Measurements from ENCODE around the gene CIBAR2.
A peak's percentile ranks its signal among the peaks of the same experiment; 100 is the strongest.

Gene CIBAR2

GRCh38 chr16:85086347-85087291 is 25.7 kb downstream of the CIBAR2 start:
- peaks cover 0 to 35% of the 10 kb centered on the region in 2 donors for H3K36me3 ChIP-seq (ENCODE audit: control insufficient read depth in 1 of 2, insufficient read depth in 2 of 2, low read length in 2 of 2)
- H3K4me1 ChIP-seq (ENCODE audit: control insufficient read depth in 1 of 2, insufficient read depth in 2 of 2, low read length in 2 of 2): peaks cover 6 to 22% of the 10 kb centered on the region in 2 donors
- peak overlapping the region; percentile 16 for H3K27ac ChIP-seq (ENCODE audit: low read length)
- H3K27me3 ChIP-seq (ENCODE audit: low read depth, low read length): no peaks in the 10 kb centered on the region
- no peak overlapping the region for H3K4me3 ChIP-seq (ENCODE audit: low read depth in 1 of 2, low read length in 2 of 2)
- H3K9me3 ChIP-seq (ENCODE audit: control insufficient read depth in 1 of 2, low read length in 2 of 2): no peaks in the 10 kb centered on the region

DNA sequence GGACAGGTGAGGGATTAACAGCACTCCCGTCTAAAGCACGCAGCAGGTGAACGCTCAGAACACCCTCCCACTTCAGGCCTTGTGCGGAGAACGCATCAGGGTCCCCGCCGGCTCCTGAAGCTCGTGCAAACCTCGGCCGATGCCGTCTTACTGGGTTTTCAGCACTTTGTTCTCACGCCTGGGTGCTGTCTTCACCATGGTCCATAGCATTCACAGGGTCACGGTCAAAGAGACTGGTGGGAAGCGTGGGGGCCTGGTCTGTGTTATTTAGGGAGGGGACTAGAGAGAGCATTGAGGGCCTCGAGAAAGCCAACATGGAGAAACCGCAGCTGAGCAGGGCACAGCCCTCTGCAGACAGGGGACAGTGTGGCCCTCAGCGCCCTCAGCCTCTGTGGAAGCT is 26.6 kb downstream of the CIBAR2 start:
- Histone ChIP-seq H3K27ac (ENCODE audit: low read length) (no peak overlapping the region), H3K4me3 (ENCODE audit: low read depth in 1 of 2, low read length in 2 of 2) (no peak overlapping the region), H3K4me1 (ENCODE audit: control insufficient read depth in 1 of 2, insufficient read depth in 2 of 2, low read length in 2 of 2) (peaks cover 0 to 18% of the 10 kb centered on the region in 2 donors), H3K27me3 (ENCODE audit: low read depth, low read length) (no peaks in the 10 kb centered on the region), H3K9me3 (ENCODE audit: control insufficient read depth in 1 of 2, low read length in 2 of 2) (no peaks in the 10 kb centered on the region), H3K36me3 (ENCODE audit: control insufficient read depth in 1 of 2, insufficient read depth in 2 of 2, low read length in 2 of 2) (peaks cover 0 to 44% of the 10 kb centered on the region in 2 donors)

- Histone ChIP-seq H3K27ac (ENCODE audit: low read length) (no peak overlapping the region), H3K4me3 (ENCODE audit: low read depth in 1 of 2, low read length in 2 of 2) (no peak overlapping the region), H3K27me3 (ENCODE audit: low read depth, low read length) (no peaks in the 10 kb centered on the region), H3K4me1 (ENCODE audit: control insufficient read depth in 1 of 2, insufficient read depth in 2 of 2, low read length in 2 of 2) (peaks cover 0 to 11% of the 10 kb centered on the region in 2 donors), H3K36me3 (ENCODE audit: control insufficient read depth in 1 of 2, insufficient read depth in 2 of 2, low read length in 2 of 2) (peaks cover 0 to 49% of the 10 kb centered on the region in 2 donors), H3K9me3 (ENCODE audit: control insufficient read depth in 1 of 2, low read length in 2 of 2) (no peaks in the 10 kb centered on the region)
Measured at GRCh38 chr16:85084841-85085510, 27.3 kb downstream of the CIBAR2 start.

- Histone ChIP-seq H3K27ac (ENCODE audit: low read length) (no peak overlapping the region), H3K36me3 (ENCODE audit: control insufficient read depth in 1 of 2, insufficient read depth in 2 of 2, low read length in 2 of 2) (peaks cover 12 to 54% of the 10 kb centered on the region in 2 donors), H3K4me3 (ENCODE audit: low read depth in 1 of 2, low read length in 2 of 2) (no peak overlapping the region)
Measured at GRCh38 chr16:85083051-85083639, 29.1 kb downstream of the CIBAR2 start.

DNA sequence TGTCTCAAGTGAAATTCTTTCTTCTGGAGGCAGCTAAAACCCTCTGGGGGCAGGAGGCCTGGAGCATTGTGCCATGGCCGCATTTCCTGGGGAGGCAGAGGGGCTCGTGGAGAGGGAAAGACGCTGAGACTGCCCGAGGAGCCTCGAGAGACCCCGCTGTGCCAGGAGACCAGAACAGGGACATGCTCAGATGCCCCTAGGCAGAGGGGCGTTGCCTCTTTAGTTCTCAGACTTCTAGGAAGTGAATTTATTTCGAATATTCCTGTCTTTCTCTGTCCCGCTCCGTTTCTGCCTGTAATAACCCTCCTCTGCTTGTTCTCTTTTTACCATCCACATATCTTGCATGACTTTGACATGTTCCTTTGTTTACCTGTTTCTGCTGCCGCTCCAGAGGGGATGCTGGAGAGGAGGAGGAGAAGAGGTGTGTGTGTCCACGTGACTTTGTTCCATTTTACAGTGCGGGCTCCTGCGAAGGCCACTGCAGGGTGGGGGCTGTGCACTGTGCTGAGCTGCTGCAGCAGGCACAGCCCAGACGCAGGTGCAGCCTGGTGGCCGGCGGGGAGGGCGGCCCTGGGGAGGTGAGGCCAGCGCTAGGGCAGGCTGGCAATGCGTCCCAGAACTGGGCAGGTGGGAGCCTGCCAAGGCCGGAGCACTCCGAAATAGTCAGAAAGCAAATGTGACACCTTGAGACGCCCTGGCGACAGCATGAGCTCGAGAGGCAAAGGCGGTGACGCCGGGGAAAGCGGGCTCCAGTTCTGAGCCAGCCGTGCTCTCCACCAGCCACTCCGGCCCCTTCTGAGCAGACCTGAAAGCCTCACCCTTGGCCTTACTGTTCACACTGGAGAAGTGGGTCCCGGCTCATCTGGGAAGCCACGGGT is 29.9 kb downstream of the CIBAR2 start:
- no peaks in the 10 kb centered on the region for H3K27me3 ChIP-seq (ENCODE audit: low read depth, low read length)
- no peak overlapping the region for H3K4me3 ChIP-seq (ENCODE audit: low read depth in 1 of 2, low read length in 2 of 2)
- no peaks in the 10 kb centered on the region for H3K9me3 ChIP-seq (ENCODE audit: control insufficient read depth in 1 of 2, low read length in 2 of 2)
- H3K27ac ChIP-seq (ENCODE audit: low read length): no peak overlapping the region
- H3K4me1 ChIP-seq (ENCODE audit: control insufficient read depth in 1 of 2, insufficient read depth in 2 of 2, low read length in 2 of 2): no peaks in the 10 kb centered on the region
- peaks cover 12 to 55% of the 10 kb centered on the region in 2 donors for H3K36me3 ChIP-seq (ENCODE audit: control insufficient read depth in 1 of 2, insufficient read depth in 2 of 2, low read length in 2 of 2)

More at GRCh38 chr16:85083051-85083639, 29.1 kb downstream of the CIBAR2 start:
- H3K27me3 ChIP-seq (ENCODE audit: low read depth, low read length): no peaks in the 10 kb centered on the region
- no peaks in the 10 kb centered on the region for H3K4me1 ChIP-seq (ENCODE audit: control insufficient read depth in 1 of 2, insufficient read depth in 2 of 2, low read length in 2 of 2)
- no peaks in the 10 kb centered on the region for H3K9me3 ChIP-seq (ENCODE audit: control insufficient read depth in 1 of 2, low read length in 2 of 2)

GRCh38 chr16:85081765-85082164 is 30.5 kb downstream of the CIBAR2 start:
- peaks cover 12 to 56% of the 10 kb centered on the region in 2 donors for H3K36me3 ChIP-seq (ENCODE audit: control insufficient read depth in 1 of 2, insufficient read depth in 2 of 2, low read length in 2 of 2)
- no peaks in the 10 kb centered on the region for H3K27me3 ChIP-seq (ENCODE audit: low read depth, low read length)
- H3K4me3 ChIP-seq (ENCODE audit: low read depth in 1 of 2, low read length in 2 of 2): no peak overlapping the region
- H3K27ac ChIP-seq (ENCODE audit: low read length): no peak overlapping the region
- H3K4me1 ChIP-seq (ENCODE audit: control insufficient read depth in 1 of 2, insufficient read depth in 2 of 2, low read length in 2 of 2): no peaks in the 10 kb centered on the region
- no peaks in the 10 kb centered on the region for H3K9me3 ChIP-seq (ENCODE audit: control insufficient read depth in 1 of 2, low read length in 2 of 2)

DNA sequence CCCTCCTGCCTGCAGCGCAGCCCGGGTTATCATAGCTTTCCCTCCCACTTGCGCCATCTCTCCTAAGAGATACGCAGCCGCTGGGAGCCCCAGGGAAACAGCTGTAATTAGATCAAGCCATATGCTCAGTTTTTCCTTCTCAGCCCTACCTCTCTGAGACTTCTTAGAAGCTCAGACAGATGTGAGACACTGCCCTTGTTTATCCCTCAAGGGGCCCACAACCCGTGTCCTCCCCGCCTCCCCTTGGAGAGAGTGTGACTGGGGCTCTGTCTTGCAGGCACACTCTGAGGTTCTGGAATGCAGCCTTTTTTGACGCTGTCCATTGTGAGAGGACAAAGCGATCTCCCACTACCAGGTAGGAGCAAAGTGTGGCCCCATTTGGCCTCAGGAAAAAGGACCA is 31.2 kb downstream of the CIBAR2 start:
- Histone ChIP-seq H3K36me3 (ENCODE audit: control insufficient read depth in 1 of 2, insufficient read depth in 2 of 2, low read length in 2 of 2) (peaks cover 12 to 63% of the 10 kb centered on the region in 2 donors), H3K4me1 (ENCODE audit: control insufficient read depth in 1 of 2, insufficient read depth in 2 of 2, low read length in 2 of 2) (no peaks in the 10 kb centered on the region)

GRCh38 chr16:85079785-85080570 is 32.3 kb downstream of the CIBAR2 start:
- H3K27ac ChIP-seq (ENCODE audit: low read length): no peak overlapping the region
- no peak overlapping the region for H3K4me3 ChIP-seq (ENCODE audit: low read depth in 1 of 2, low read length in 2 of 2)
- H3K4me1 ChIP-seq (ENCODE audit: control insufficient read depth in 1 of 2, insufficient read depth in 2 of 2, low read length in 2 of 2): no peaks in the 10 kb centered on the region
- no peaks in the 10 kb centered on the region for H3K9me3 ChIP-seq (ENCODE audit: control insufficient read depth in 1 of 2, low read length in 2 of 2)
- no peaks in the 10 kb centered on the region for H3K27me3 ChIP-seq (ENCODE audit: low read depth, low read length)
- H3K36me3 ChIP-seq (ENCODE audit: control insufficient read depth in 1 of 2, insufficient read depth in 2 of 2, low read length in 2 of 2): peaks cover 19 to 66% of the 10 kb centered on the region in 2 donors

More for the DNA sequence above, 31.2 kb downstream of the CIBAR2 start:
- H3K9me3 ChIP-seq (ENCODE audit: control insufficient read depth in 1 of 2, low read length in 2 of 2): no peaks in the 10 kb centered on the region
- no peak overlapping the region for H3K4me3 ChIP-seq (ENCODE audit: low read depth in 1 of 2, low read length in 2 of 2)
- no peak overlapping the region for H3K27ac ChIP-seq (ENCODE audit: low read length)
- H3K27me3 ChIP-seq (ENCODE audit: low read depth, low read length): no peaks in the 10 kb centered on the region

- Histone ChIP-seq H3K4me1 (ENCODE audit: control insufficient read depth in 1 of 2, insufficient read depth in 2 of 2, low read length in 2 of 2) (no peaks in the 10 kb centered on the region), H3K27me3 (ENCODE audit: low read depth, low read length) (no peaks in the 10 kb centered on the region), H3K27ac (ENCODE audit: low read length) (no peak overlapping the region), H3K36me3 (ENCODE audit: control insufficient read depth in 1 of 2, insufficient read depth in 2 of 2, low read length in 2 of 2) (peaks cover 19 to 72% of the 10 kb centered on the region in 2 donors), H3K4me3 (ENCODE audit: low read depth in 1 of 2, low read length in 2 of 2) (no peak overlapping the region), H3K9me3 (ENCODE audit: control insufficient read depth in 1 of 2, low read length in 2 of 2) (no peaks in the 10 kb centered on the region)
Measured at GRCh38 chr16:85078952-85079351, 33.3 kb downstream of the CIBAR2 start.

DNA sequence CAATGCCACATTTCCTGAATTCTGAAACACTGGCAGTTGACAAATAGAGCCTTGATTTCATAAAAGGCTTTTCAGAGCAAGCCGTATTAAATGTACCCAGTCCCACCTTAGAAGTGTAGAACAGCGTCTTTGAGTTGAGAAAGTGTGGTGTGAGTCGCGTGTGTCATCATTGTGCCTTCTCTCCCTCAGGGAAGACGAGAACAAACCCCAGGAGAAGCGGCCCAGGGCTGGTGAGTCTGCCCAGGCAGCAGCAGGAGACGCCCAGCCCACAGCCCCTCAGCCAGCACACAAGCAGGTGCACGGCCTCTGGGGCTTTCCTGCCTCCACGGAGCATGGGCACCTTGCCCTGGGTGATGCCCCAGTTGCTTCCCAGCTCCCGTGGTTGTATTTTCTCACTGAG is 34.0 kb downstream of the CIBAR2 start:
- H3K9me3 ChIP-seq (ENCODE audit: control insufficient read depth in 1 of 2, low read length in 2 of 2): no peaks in the 10 kb centered on the region
- no peaks in the 10 kb centered on the region for H3K27me3 ChIP-seq (ENCODE audit: low read depth, low read length)
- peaks cover 25 to 77% of the 10 kb centered on the region in 2 donors for H3K36me3 ChIP-seq (ENCODE audit: control insufficient read depth in 1 of 2, insufficient read depth in 2 of 2, low read length in 2 of 2)
- no peak overlapping the region for H3K27ac ChIP-seq (ENCODE audit: low read length)
- no peaks in the 10 kb centered on the region for H3K4me1 ChIP-seq (ENCODE audit: control insufficient read depth in 1 of 2, insufficient read depth in 2 of 2, low read length in 2 of 2)
- no peak overlapping the region for H3K4me3 ChIP-seq (ENCODE audit: low read depth in 1 of 2, low read length in 2 of 2)

Data from muscle layer of duodenum (tissue), 2 donors.